Gastrocnemius medialis (tissue), 4 donors: ENCODE measurements around the gene MAP3K12. TPM values are rescaled to one million over a fixed set of nuclear protein-coding genes. Genes with fewer than 3 reads are reported as not detected.
A peak's percentile ranks its signal among the peaks of the same experiment; 100 is the strongest.

ENCODE experiments used
- ATAC-seq, 2 donors: fragments of 150-250 bp; one replicate each; pipeline ENCODE4 v1.9.1; 2016
- DNase-seq, 2 donors: peaks; one replicate each; pipeline ENCODE4 v3.0.0-alpha.2; 2019
- H3K27ac ChIP-seq, 4 donors: fragments of 200-600 bp; sonication (generic); 1 replicate in 1 of 4; 2 replicates in 3 of 4; pipeline ENCODE4 v1.5.1; 2016 to 2018; ENCODE audit warnings: mild to moderate bottlenecking in 2 of 4, moderate library complexity in 1 of 4
- H3K27me3 ChIP-seq, 3 donors: fragments of 200-600 bp; sonication (generic) in 2 of 3; 1 replicate in 1 of 3; 2 replicates in 2 of 3; pipeline versions ENCODE4 v1.5.1 to v1.6.0; 2016 to 2019; ENCODE audit warnings: mild to moderate bottlenecking in 1 of 3, moderate library complexity in 1 of 3
- H3K36me3 ChIP-seq, 2 donors: fragments of 200-600 bp; sonication (generic) in 1 of 2; one replicate each; pipeline ENCODE4 v1.5.1; 2017 to 2018
- H3K4me1 ChIP-seq, 2 donors: fragments of 200-600 bp; sonication (generic) in 1 of 2; one replicate each; pipeline ENCODE4 v1.5.1; 2016 to 2017; ENCODE audit warnings: mild to moderate bottlenecking in 2 of 2
- H3K4me3 ChIP-seq, 4 donors: fragments of 200-600 bp; sonication (generic) in 3 of 4; 1 replicate in 1 of 4; 2 replicates in 3 of 4; pipeline ENCODE4 v1.5.1; 2016 to 2019; ENCODE audit warnings: mild to moderate bottlenecking in 2 of 4
- H3K9me3 ChIP-seq, 3 donors: fragments of 200-600 bp; sonication (generic) in 2 of 3; 1 replicate in 1 of 3; 2 replicates in 2 of 3; pipeline ENCODE4 v1.5.1; 2016 to 2019
- CTCF ChIP-seq, 5 experiments: fragments of 450-650 bp in 3 of 5; fragments of 200-600 bp in 2 of 5; sonication (generic) in 2 of 5; IDR thresholded peaks in 4 of 5; conservative IDR thresholded peaks in 1 of 5; 1 replicate in 4 of 5; 2 replicates in 1 of 5; pipeline ENCODE4 v1.5.1; 2016 to 2019; ENCODE audit warnings: antibody characterized with exemption in 5 of 5, mild to moderate bottlenecking in 3 of 5, moderate library complexity in 3 of 5
- POLR2A ChIP-seq, 2 donors: fragments of 450-650 bp; IDR thresholded peaks; one replicate each; pipeline ENCODE4 v1.6.1; 2017; ENCODE audit warnings: antibody characterized with exemption in 2 of 2, mild to moderate bottlenecking in 2 of 2, moderate library complexity in 2 of 2
- in situ Hi-C, 4 donors: fragments of 200-750 bp; cut with MboI; loops; one replicate each; pipeline versions ENCODE4 v1.15.0 to v1.8.0; 2017; ENCODE audit warnings: low sequenced_read_pairs in 4 of 4
- intact Hi-C: fragments of 100-400 bp; cut with DNase I; formaldehyde crosslinking; loops from one replicate; pipeline ENCODE4 v1.15.1; 2023; ENCODE audit warnings: low total_unique reads
- total RNA-seq, 4 donors: library from RNA; depleted of rRNA; stranded (reverse); fragments of >200 nt; gene quantifications; one replicate each; pipeline versions ENCODE4 v1.1.0 to v1.2.3, GENCODE V29; 2016

MAP3K12 gene
- total RNA-seq, 4 donors from 2014 or later = 1.1 to 9.9 (median 3.8) TPM

GRCh38 chr12:53484686-53485575, 14.3 kb downstream of the MAP3K12 start:
- Histone ChIP-seq H3K36me3 (peaks cover 0 to 26% of the 10 kb centered on the region in 2 donors), H3K27ac (no peak overlapping the region), H3K4me3 (no peak overlapping the region), H3K27me3 (no peaks in the 10 kb centered on the region), H3K9me3 (no peaks in the 10 kb centered on the region), H3K4me1 (no peaks in the 10 kb centered on the region)
- DNase-seq = peak in 1 of 2 donors; percentile 12
- TF ChIP-seq CTCF (IDR thresholded peaks at IDR 0.05 in 4 of 5, conservative IDR thresholded peaks at IDR 0.05 in 1 of 5) (no peak), POLR2A (IDR thresholded peaks at IDR 0.05) (no peak)
- ATAC-seq = no peak
- in situ Hi-C loops = no loop called here
- intact Hi-C loops = no loop called here

GRCh38 chr12:53483979-53484377, 15.3 kb downstream of the MAP3K12 start:
- TF ChIP-seq POLR2A (IDR thresholded peaks at IDR 0.05) = no peak
- TF ChIP-seq CTCF (IDR thresholded peaks at IDR 0.05 in 4 of 5, conservative IDR thresholded peaks at IDR 0.05 in 1 of 5) = no peak
- in situ Hi-C loops = no loop called here

GRCh38 chr12:53483225-53483978, 15.9 kb downstream of the MAP3K12 start:
- H3K36me3 ChIP-seq = peaks cover 0 to 38% of the 10 kb centered on the region in 2 donors
- DNase-seq = peak in 1 of 2 donors; percentile 18
- H3K4me3 ChIP-seq = no peak overlapping the region
- peak overlapping the region in 1 of 4 donors; percentile 53 for H3K27ac ChIP-seq
- in situ Hi-C loops (no loop called here), intact Hi-C loops (no loop called here)
- peaks cover 4 to 12% of the 10 kb centered on the region in 2 donors for H3K4me1 ChIP-seq
- no peaks in the 10 kb centered on the region for H3K27me3 ChIP-seq
- no peak for TF ChIP-seq POLR2A (IDR thresholded peaks at IDR 0.05)
- TF ChIP-seq CTCF (IDR thresholded peaks at IDR 0.05 in 4 of 5, conservative IDR thresholded peaks at IDR 0.05 in 1 of 5) = no peak
- ATAC-seq = no peak
- H3K9me3 ChIP-seq = no peaks in the 10 kb centered on the region

More at GRCh38 chr12:53483979-53484377, 15.3 kb downstream of the MAP3K12 start:
- Histone ChIP-seq H3K4me3 (no peak overlapping the region), H3K4me1 (peaks cover under 1 to 6% of the 10 kb centered on the region in 2 donors), H3K36me3 (peaks cover 0 to 35% of the 10 kb centered on the region in 2 donors), H3K27ac (no peak overlapping the region), H3K27me3 (no peaks in the 10 kb centered on the region), H3K9me3 (no peaks in the 10 kb centered on the region)
- ATAC-seq (no peak), DNase-seq (peak in 1 of 2 donors; percentile 7)
- intact Hi-C loops = no loop called here

- H3K27me3 ChIP-seq = no peaks in the 10 kb centered on the region
- H3K27ac ChIP-seq = peak overlapping the region in 3 of 4 donors; percentile 22 to 53 (median 53)
- ATAC-seq = no peak
- peaks cover 0 to 45% of the 10 kb centered on the region in 2 donors for H3K36me3 ChIP-seq
- no peak overlapping the region for H3K4me3 ChIP-seq
- in situ Hi-C loops (no loop called here), intact Hi-C loops (no loop called here)
- no peaks in the 10 kb centered on the region for H3K9me3 ChIP-seq
- TF ChIP-seq CTCF (IDR thresholded peaks at IDR 0.05 in 4 of 5, conservative IDR thresholded peaks at IDR 0.05 in 1 of 5) = no peak
- peaks cover 11 to 19% of the 10 kb centered on the region in 2 donors for H3K4me1 ChIP-seq
- peak in 1 of 2 donors; percentile 23 for DNase-seq
Measured at GRCh38 chr12:53482626-53483168, 16.6 kb downstream of the MAP3K12 start.
